GM06990 (cell line): ENCODE data around the gene PAM16.

Experiments used
- DNase-seq: peaks from one replicate; pipeline ENCODE4 v3.0.0-alpha.2; 2011; ENCODE audit not compliant: insufficient read length; ENCODE audit errors: extremely low read depth
- H3K27me3 ChIP-seq: replicated peaks from 2 replicates; pipeline ENCODE4 v1.6.0; 2011; ENCODE audit warnings: low read length; ENCODE audit not compliant: control insufficient read depth, insufficient read depth
- H3K36me3 ChIP-seq: 2 replicates; pipeline ENCODE4 v1.5.1; 2011; ENCODE audit warnings: low read length; ENCODE audit not compliant: control insufficient read depth, insufficient read depth
- H3K4me3 ChIP-seq: replicated peaks from 2 replicates; pipeline ENCODE4 v1.5.1; 2011; ENCODE audit warnings: low read depth, mild to moderate bottlenecking, control low read depth, low read length
- CTCF ChIP-seq: IDR thresholded peaks from 2 replicates; pipeline ENCODE4 v1.5.1; 2011; ENCODE audit warnings: low read length, control low read depth, mild to moderate bottlenecking, inconsistent platforms; ENCODE audit not compliant: insufficient read depth, poor library complexity, severe bottlenecking

Gene PAM16

GRCh38 chr16:4370151-4370550, 19.0 kb upstream of the PAM16 start:
- H3K4me3 ChIP-seq, result no peak overlapping the region
- TF ChIP-seq CTCF, result no peak
- DNase-seq, result no peak
- no peaks in the 10 kb centered on the region; the same call in 1 of the 2 replicates for H3K27me3 ChIP-seq
- H3K36me3 ChIP-seq, result peaks cover 2% of the 10 kb centered on the region

- no peaks in the 10 kb centered on the region; the same call in 1 of the 2 replicates for H3K27me3 ChIP-seq
- no peak overlapping the region for H3K4me3 ChIP-seq
- TF ChIP-seq CTCF, result no peak
- H3K36me3 ChIP-seq, result peaks cover 5% of the 10 kb centered on the region
- DNase-seq, result no peak
These were observed 18.0 kb upstream of the PAM16 start for GRCh38 chr16:4369007-4369733.

- H3K36me3 ChIP-seq, result peaks cover 9% of the 10 kb centered on the region
- TF ChIP-seq CTCF, result no peak
- H3K4me3 ChIP-seq, result no peak overlapping the region
- no peaks in the 10 kb centered on the region; the same call in 1 of the 2 replicates for H3K27me3 ChIP-seq
- no peak for DNase-seq
These were observed 16.3 kb upstream of the PAM16 start for GRCh38 chr16:4367393-4367856.

- no peak overlapping the region for H3K4me3 ChIP-seq
- peaks cover 19% of the 10 kb centered on the region for H3K36me3 ChIP-seq
These were observed 14.9 kb upstream of the PAM16 start for GRCh38 chr16:4366016-4366415.

GRCh38 chr16:4365615-4366014, 14.5 kb upstream of the PAM16 start:
- Histone ChIP-seq H3K27me3 (no peaks in the 10 kb centered on the region), H3K4me3 (no peak overlapping the region), H3K36me3 (peaks cover 22% of the 10 kb centered on the region)
- DNase-seq, result no peak
- no peak for TF ChIP-seq CTCF

More at GRCh38 chr16:4366016-4366415, 14.9 kb upstream of the PAM16 start:
- TF ChIP-seq CTCF, result no peak
- no peak for DNase-seq
- H3K27me3 ChIP-seq, result no peaks in the 10 kb centered on the region
